NCI-H2081 treated with DMSO at 0.1 percent for 48 hours (cell line): ENCODE measurements around the gene HSD17B11.
"Not testable (repeated sequence)": the region's sequence is repeated elsewhere in the genome, so short reads cannot be mapped to it uniquely, and the experiment has no call there.

Experiments
- DNase-seq: peaks from one replicate; lab custom pipeline; 2025; lab: John Stamatoyannopoulos, UW

HSD17B11 gene

GRCh38 chr4:87405211-87405820 is 14.3 kb upstream of the HSD17B11 start:
- DNase-seq = no peak

- DNase-seq = not testable (repeated sequence)
Observed at GRCh38 chr4:87403732-87404131, 12.7 kb upstream of the HSD17B11 start.

- no peak for DNase-seq
Observed at GRCh38 chr4:87399954-87400353, 9.0 kb upstream of the HSD17B11 start.

- no peak for DNase-seq
Observed at GRCh38 chr4:87399148-87399547, 8.2 kb upstream of the HSD17B11 start.

- not testable (repeated sequence) for DNase-seq
Observed at GRCh38 chr4:87395851-87396250, 4.9 kb upstream of the HSD17B11 start.

GRCh38 chr4:87395073-87395472 is 4.1 kb upstream of the HSD17B11 start:
- not testable (repeated sequence) for DNase-seq

- DNase-seq = no peak
Observed at GRCh38 chr4:87392183-87392582, 1.2 kb upstream of the HSD17B11 start.

GRCh38 chr4:87391576-87392054 is 627 bp upstream of the HSD17B11 start:
- DNase-seq = no peak

GRCh38 chr4:87390551-87390890 is 467 bp downstream of the HSD17B11 start:
- no peak for DNase-seq

GRCh38 chr4:87390055-87390454 is 933 bp downstream of the HSD17B11 start:
- DNase-seq = not testable (repeated sequence)

- DNase-seq = no peak
Observed at GRCh38 chr4:87388901-87389300, 2.1 kb downstream of the HSD17B11 start.

- DNase-seq = no peak
Observed at GRCh38 chr4:87387237-87387636, 3.8 kb downstream of the HSD17B11 start.

GRCh38 chr4:87384466-87385132 is 6.4 kb downstream of the HSD17B11 start:
- not testable (repeated sequence) for DNase-seq

- DNase-seq = no peak
Observed at GRCh38 chr4:87382931-87383330, 8.1 kb downstream of the HSD17B11 start.

- DNase-seq = no peak
Observed at GRCh38 chr4:87382116-87382515, 8.9 kb downstream of the HSD17B11 start.

- DNase-seq = no peak
Observed at GRCh38 chr4:87377816-87378215, 13.2 kb downstream of the HSD17B11 start.

- DNase-seq = no peak
Observed at GRCh38 chr4:87375719-87376291, 15.2 kb downstream of the HSD17B11 start.

GRCh38 chr4:87370068-87370467 is 20.9 kb downstream of the HSD17B11 start:
- DNase-seq = no peak

- no peak for DNase-seq
Observed at GRCh38 chr4:87366521-87367162, 24.3 kb downstream of the HSD17B11 start.

- no peak for DNase-seq
Observed at GRCh38 chr4:87365348-87365747, 25.6 kb downstream of the HSD17B11 start.

GRCh38 chr4:87363552-87363951 is 27.4 kb downstream of the HSD17B11 start:
- no peak for DNase-seq

GRCh38 chr4:87360338-87360935 is 30.6 kb downstream of the HSD17B11 start:
- DNase-seq = no peak

- DNase-seq = no peak
Observed at GRCh38 chr4:87359258-87359657, 31.7 kb downstream of the HSD17B11 start.
